HepG2 (cell line): ENCODE measurements around the gene HOXD12. TPM values are rescaled to one million over a fixed set of nuclear protein-coding genes. Genes with fewer than 3 reads are reported as not detected.

Source experiments
- CCDC6 ChIP-seq: sonication (generic); formaldehyde crosslinking; IDR thresholded peaks from 2 replicates; pipeline ENCODE4 v1.8.1; 2022; ENCODE audit warnings: mild to moderate bottlenecking, missing genetic modification reagents, moderate library complexity
- FOSL1 ChIP-seq: sonication (generic); formaldehyde crosslinking; IDR thresholded peaks from 2 replicates; pipeline ENCODE4 v1.9.0; 2021; ENCODE audit warnings: missing genetic modification reagents, borderline replicate concordance
- HNRNPLL ChIP-seq: fragments of 200-400 bp; formaldehyde crosslinking; IDR thresholded peaks from 2 replicates; pipeline ENCODE4 v1.6.1; 2017; ENCODE audit warnings: mild to moderate bottlenecking, low read depth, low read length; ENCODE audit not compliant: poor library complexity, severe bottlenecking
- KLF11 ChIP-seq: IDR thresholded peaks from 2 replicates; pipeline ENCODE4 v1.6.1; 2016; ENCODE audit warnings: missing compliant biosample characterization
- KLF16 ChIP-seq, 2 experiments: sonication (generic) in 1 of 2; formaldehyde crosslinking in 1 of 2; IDR thresholded peaks; 2 replicates each; pipeline versions ENCODE4 v1.6.1 to v1.8.0; 2016 to 2023; ENCODE audit warnings: missing genetic modification reagents in 2 of 2, missing compliant biosample characterization in 1 of 2
- MAFK ChIP-seq, 2 experiments: IDR thresholded peaks in 1 of 2; conservative IDR thresholded peaks in 1 of 2; 2 replicates each; pipeline ENCODE4 v1.6.1; 2011; ENCODE audit warnings: improper control_type of control experiment in 2 of 2, low read length in 2 of 2
- MLLT10 ChIP-seq: sonication (generic); formaldehyde crosslinking; IDR thresholded peaks from 2 replicates; pipeline ENCODE4 v1.4.0; 2020; ENCODE audit warnings: missing genetic modification reagents
- MYC ChIP-seq: sonication (generic); formaldehyde crosslinking; IDR thresholded peaks from 2 replicates; pipeline ENCODE4 v1.9.0; 2021; ENCODE audit warnings: missing genetic modification reagents, borderline replicate concordance
- NFE2 ChIP-seq: sonication (generic); formaldehyde crosslinking; IDR thresholded peaks from 2 replicates; pipeline ENCODE4 v1.4.0; 2020; ENCODE audit warnings: missing genetic modification reagents
- NFYC ChIP-seq: IDR thresholded peaks from 2 replicates; pipeline ENCODE4 v1.6.1; 2016; ENCODE audit warnings: missing genetic modification reagents, missing compliant biosample characterization
- RBAK ChIP-seq: sonication (generic); formaldehyde crosslinking; IDR thresholded peaks from 2 replicates; pipeline ENCODE4 v1.5.1; 2020; ENCODE audit warnings: mild to moderate bottlenecking, missing genetic modification reagents
- SMAD9 ChIP-seq: sonication (generic); formaldehyde crosslinking; IDR thresholded peaks from 2 replicates; pipeline ENCODE4 v1.5.1; 2020; ENCODE audit warnings: mild to moderate bottlenecking, missing genetic modification reagents
- SOX13 ChIP-seq, 3 experiments: fragments of 450-650 bp in 1 of 3; sonication (generic) in 1 of 3; formaldehyde crosslinking in 1 of 3; IDR thresholded peaks in 2 of 3; conservative IDR thresholded peaks in 1 of 3; 2 replicates each; pipeline versions ENCODE4 v1.5.0 to v1.6.1; 2016 to 2020; ENCODE audit warnings: antibody characterized with exemption in 1 of 3, mild to moderate bottlenecking in 1 of 3, missing compliant biosample characterization in 1 of 3, missing genetic modification reagents in 1 of 3, moderate library complexity in 1 of 3
- TBX2 ChIP-seq: sonication (generic); formaldehyde crosslinking; IDR thresholded peaks from 2 replicates; pipeline ENCODE4 v1.5.0; 2020; ENCODE audit warnings: missing genetic modification reagents, mild to moderate bottlenecking, borderline replicate concordance
- ZBTB42 ChIP-seq: sonication (generic); formaldehyde crosslinking; IDR thresholded peaks from 2 replicates; pipeline ENCODE4 v1.5.0; 2020; ENCODE audit warnings: mild to moderate bottlenecking, missing genetic modification reagents
- ZNF263 ChIP-seq: sonication (generic); formaldehyde crosslinking; IDR thresholded peaks from 2 replicates; pipeline ENCODE4 v1.4.0; 2020; ENCODE audit warnings: missing genetic modification reagents
- ZNF326 ChIP-seq: sonication (generic); formaldehyde crosslinking; IDR thresholded peaks from 2 replicates; pipeline ENCODE4 v1.4.0; 2020; ENCODE audit warnings: missing genetic modification reagents, borderline replicate concordance
- ZNF432 ChIP-seq: sonication (generic); formaldehyde crosslinking; IDR thresholded peaks from 2 replicates; pipeline ENCODE4 v1.5.0; 2020; ENCODE audit warnings: missing genetic modification reagents, mild to moderate bottlenecking, borderline replicate concordance
- ZNF547 ChIP-seq: sonication (generic); formaldehyde crosslinking; IDR thresholded peaks from 2 replicates; pipeline ENCODE4 v1.5.1; 2020; ENCODE audit warnings: mild to moderate bottlenecking, missing genetic modification reagents
- ZNF572 ChIP-seq: sonication (generic); formaldehyde crosslinking; IDR thresholded peaks from 2 replicates; pipeline ENCODE4 v1.5.1; 2020; ENCODE audit warnings: mild to moderate bottlenecking, missing genetic modification reagents
- ZNF772 ChIP-seq: sonication (generic); formaldehyde crosslinking; IDR thresholded peaks from 2 replicates; pipeline ENCODE4 v1.5.0; 2020; ENCODE audit warnings: mild to moderate bottlenecking, missing genetic modification reagents
- ZNF780A ChIP-seq: sonication (generic); formaldehyde crosslinking; IDR thresholded peaks from 2 replicates; pipeline ENCODE4 v1.8.0; 2022; ENCODE audit warnings: mild to moderate bottlenecking, missing genetic modification reagents, moderate library complexity
- polyA plus RNA-seq, 8 experiments: library from polyadenylated mRNA; depleted of rRNA in 3 of 8; stranded (reverse) in 7 of 8; unstranded in 1 of 8; fragments of >200 nt; fragmentation: Illumina TruSeq in 4 of 8; extraction: Trizol in 4 of 8; gene quantifications; 2 replicates each; pipeline versions ENCODE4 v1.2.1 to v1.2.3, GENCODE V29; 2011 to 2016; ENCODE audit warnings: low read depth in 4 of 8, missing spikeins in 1 of 8, mixed read lengths in 1 of 8; ENCODE audit not compliant: insufficient read depth in 1 of 8
- total RNA-seq, 5 experiments: library from RNA; depleted of rRNA; stranded (reverse); fragments of >200 nt; fragmentation: Illumina TruSeq; extraction: Trizol; gene quantifications; 2 replicates each; pipeline ENCODE4 v1.2.3, GENCODE V29; 2016; ENCODE audit warnings: low read depth in 1 of 5
- TF ChIP-seq, protein P1 (sequence below): IDR thresholded peaks from 2 replicates; pipeline ENCODE4 v1.6.1; 2016; ENCODE audit warnings: low read depth, borderline replicate concordance
- TF ChIP-seq, protein P2 (sequence below): sonication (generic); formaldehyde crosslinking; IDR thresholded peaks from 2 replicates; pipeline ENCODE4 v1.8.1; 2023; ENCODE audit warnings: mild to moderate bottlenecking, moderate library complexity, missing genetic modification reagents
- TF ChIP-seq, protein P3 (sequence below): sonication (generic); formaldehyde crosslinking; conservative IDR thresholded peaks from 2 replicates; pipeline ENCODE4 v1.8.0; 2022; ENCODE audit warnings: mild to moderate bottlenecking, moderate library complexity, missing genetic modification reagents
- TF ChIP-seq, protein P4 (sequence below): sonication (generic); IDR thresholded peaks from 2 replicates; pipeline ENCODE4 v1.6.1; 2016; ENCODE audit warnings: low read depth, borderline replicate concordance

The HOXD12 gene
- total and polyA plus RNA-seq, 2 of the 13 experiments (the other 11 are each of a cell fraction or from before 2014, with no cell fraction given), result not detected

DNA sequence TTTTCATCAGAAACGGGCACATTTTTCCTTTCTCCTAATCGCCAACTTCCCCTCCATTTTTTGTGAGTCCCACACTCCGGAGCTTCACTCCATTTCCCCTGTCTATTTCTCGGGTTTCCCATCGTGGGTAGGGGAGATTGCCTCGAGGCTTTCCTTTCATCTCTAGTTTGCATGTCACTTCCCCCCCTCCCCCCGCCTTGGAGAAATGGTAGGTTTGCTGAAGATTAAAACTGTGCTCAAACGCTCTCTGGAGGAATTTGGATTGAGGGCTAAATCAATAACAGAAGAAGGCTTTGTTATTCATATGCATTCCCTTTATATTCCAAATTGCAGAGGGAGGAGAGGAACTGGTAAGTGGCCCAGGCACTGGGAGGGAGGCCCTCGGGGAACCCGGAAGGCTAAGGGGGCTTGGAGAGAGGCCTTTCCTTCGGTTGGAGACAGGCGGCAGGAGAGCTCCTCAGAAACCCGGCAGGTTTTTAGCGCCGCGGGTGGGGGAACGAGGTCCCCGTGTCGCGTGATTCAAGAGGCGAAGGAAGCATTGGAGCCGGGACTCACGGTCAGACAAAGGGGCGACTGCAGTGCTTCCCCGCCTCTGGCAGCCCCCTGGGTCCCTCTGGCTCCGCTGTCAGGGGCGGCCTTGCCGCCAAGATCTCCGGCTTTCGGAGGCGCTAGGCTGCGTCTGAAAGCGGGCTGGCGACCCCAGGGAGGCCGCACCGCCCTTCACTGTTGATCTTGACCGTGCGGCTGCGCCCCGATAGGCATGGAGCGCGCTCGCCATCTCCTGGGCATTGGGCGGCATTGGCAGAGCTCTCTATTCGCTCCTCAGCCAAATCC, 2.4 kb upstream of the HOXD12 start (continued):
- TF ChIP-seq NFE2 (CRISPR knock-in tag), result no peak
- no peak for TF ChIP-seq ZNF780A (CRISPR knock-in tag)
- no peak for TF ChIP-seq MLLT10 (CRISPR knock-in tag)
- peak; percentile 48 for TF ChIP-seq HNRNPLL
- TF ChIP-seq SOX13 (IDR thresholded peaks at IDR 0.05), result no peak
- peak in 1 of 2 experiments; percentile 37; a peak in 1 of 4 replicates for TF ChIP-seq SOX13 (CRISPR knock-in tag; conservative IDR thresholded peaks at IDR 0.05 in 1 of 2, IDR thresholded peaks at IDR 0.05 in 1 of 2)
- no peak for TF ChIP-seq ZNF263 (CRISPR knock-in tag)
- TF ChIP-seq, protein P1, sequence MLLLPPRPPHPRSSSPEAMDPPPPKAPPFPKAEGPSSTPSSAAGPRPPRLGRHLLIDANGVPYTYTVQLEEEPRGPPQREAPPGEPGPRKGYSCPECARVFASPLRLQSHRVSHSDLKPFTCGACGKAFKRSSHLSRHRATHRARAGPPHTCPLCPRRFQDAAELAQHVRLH (CRISPR knock-in tag), result peak; percentile 39; the same call in 1 of the 2 replicates
- no peak for TF ChIP-seq MAFK (conservative IDR thresholded peaks at IDR 0.05 in 1 of 2, IDR thresholded peaks at IDR 0.05 in 1 of 2; ENCODE audit: low read length in 2 of 2)
- TF ChIP-seq NFYC (CRISPR knock-in tag), result no peak
- TF ChIP-seq ZNF772 (CRISPR knock-in tag), result peak; percentile 86
- peak in 1 of 2 experiments; percentile 59; a peak in 1 of 4 replicates for TF ChIP-seq KLF16 (CRISPR knock-in tag; IDR thresholded peaks at IDR 0.05)
- no peak for TF ChIP-seq RBAK (CRISPR knock-in tag)
- TF ChIP-seq TBX2 (CRISPR knock-in tag), result peak; percentile 52; the same call in 1 of the 2 replicates
- TF ChIP-seq CCDC6 (CRISPR knock-in tag), result no peak
- no peak for TF ChIP-seq SMAD9 (CRISPR knock-in tag)
- TF ChIP-seq, protein P2, sequence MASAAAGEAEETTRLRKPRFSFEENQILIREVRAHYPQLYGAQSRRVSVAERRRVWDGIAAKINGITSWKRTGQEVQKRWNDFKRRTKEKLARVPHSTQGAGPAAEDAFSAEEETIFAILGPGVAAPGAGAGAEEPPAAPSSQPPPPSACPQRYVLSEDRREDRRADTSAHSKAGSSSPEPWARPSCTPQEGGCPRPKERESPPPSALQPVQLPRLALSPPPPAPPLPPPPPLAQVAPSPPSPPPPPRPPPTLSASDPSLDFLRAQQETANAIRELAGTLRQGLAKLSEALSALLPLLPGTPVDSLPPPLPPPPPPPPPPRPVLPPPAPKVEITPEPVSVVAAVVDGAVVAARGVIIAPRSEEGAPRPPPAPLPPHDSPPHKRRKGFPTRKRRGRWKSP, result peak; percentile 31; the same call in 1 of the 2 replicates
- TF ChIP-seq, protein P3, sequence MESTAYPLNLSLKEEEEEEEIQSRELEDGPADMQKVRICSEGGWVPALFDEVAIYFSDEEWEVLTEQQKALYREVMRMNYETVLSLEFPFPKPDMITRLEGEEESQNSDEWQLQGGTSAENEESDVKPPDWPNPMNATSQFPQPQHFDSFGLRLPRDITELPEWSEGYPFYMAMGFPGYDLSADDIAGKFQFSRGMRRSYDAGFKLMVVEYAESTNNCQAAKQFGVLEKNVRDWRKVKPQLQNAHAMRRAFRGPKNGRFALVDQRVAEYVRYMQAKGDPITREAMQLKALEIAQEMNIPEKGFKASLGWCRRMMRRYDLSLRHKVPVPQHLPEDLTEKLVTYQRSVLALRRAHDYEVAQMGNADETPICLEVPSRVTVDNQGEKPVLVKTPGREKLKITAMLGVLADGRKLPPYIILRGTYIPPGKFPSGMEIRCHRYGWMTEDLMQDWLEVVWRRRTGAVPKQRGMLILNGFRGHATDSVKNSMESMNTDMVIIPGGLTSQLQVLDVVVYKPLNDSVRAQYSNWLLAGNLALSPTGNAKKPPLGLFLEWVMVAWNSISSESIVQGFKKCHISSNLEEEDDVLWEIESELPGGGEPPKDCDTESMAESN (CRISPR knock-in tag), result no peak
- TF ChIP-seq ZNF572 (CRISPR knock-in tag), result no peak
- TF ChIP-seq ZNF326 (CRISPR knock-in tag), result no peak
- TF ChIP-seq ZNF547 (CRISPR knock-in tag), result 0 out of 2 replicates have a peak, but pooled peaks have one; percentile 33
- no peak for TF ChIP-seq FOSL1
- TF ChIP-seq, protein P4, sequence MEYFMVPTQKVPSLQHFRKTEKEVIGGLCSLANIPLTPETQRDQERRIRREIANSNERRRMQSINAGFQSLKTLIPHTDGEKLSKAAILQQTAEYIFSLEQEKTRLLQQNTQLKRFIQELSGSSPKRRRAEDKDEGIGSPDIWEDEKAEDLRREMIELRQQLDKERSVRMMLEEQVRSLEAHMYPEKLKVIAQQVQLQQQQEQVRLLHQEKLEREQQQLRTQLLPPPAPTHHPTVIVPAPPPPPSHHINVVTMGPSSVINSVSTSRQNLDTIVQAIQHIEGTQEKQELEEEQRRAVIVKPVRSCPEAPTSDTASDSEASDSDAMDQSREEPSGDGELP, result no peak
- peak; percentile 38; the same call in 1 of the 2 replicates for TF ChIP-seq MYC (CRISPR knock-in tag)
- TF ChIP-seq ZBTB42 (CRISPR knock-in tag), result no peak
- TF ChIP-seq KLF11 (CRISPR knock-in tag), result no peak
- no peak for TF ChIP-seq ZNF432
